Skin epidermis (tissue), 12 donors: ENCODE results near the gene PPDPF.
"Not testable (repeated sequence)": the region's sequence is repeated elsewhere in the genome, so short reads cannot be mapped to it uniquely, and the experiment has no call there.

Source experiments
- H3K27ac ChIP-seq, 21 experiments: fragments of 200-600 bp; sonication (generic) in 11 of 21; one replicate each; pipeline ENCODE4 v1.5.0; 2020; ENCODE audit warnings: mild to moderate bottlenecking in 3 of 21, inconsistent platforms in 2 of 21, moderate library complexity in 2 of 21
- H3K4me3 ChIP-seq, 7 experiments: fragments of 200-600 bp; sonication (generic) in 2 of 7; one replicate each; pipeline ENCODE4 v1.5.0; 2020; ENCODE audit warnings: inconsistent platforms in 2 of 7, mild to moderate bottlenecking in 2 of 7, moderate library complexity in 1 of 7

Gene PPDPF

GRCh38 chr20:63497946-63498935 is 22.3 kb upstream of the PPDPF start:
- Histone ChIP-seq H3K4me3 (peak overlapping the region in 3 of 7 experiments; percentile 20 to 38 (median 33)), H3K27ac (no peak overlapping the region)

GRCh38 chr20:63498960-63499337 is 21.6 kb upstream of the PPDPF start, which contains the start of gene EEF1A2:
Gene EEF1A2 (minus strand): TSS chr20:63499083. CDS start chr20:63497763, 1,320 bp downstream.
- Histone ChIP-seq H3K27ac (no peak within 1 kb of the TSS), H3K4me3 (peak within 1 kb of the TSS in 6 of 7 experiments; percentile 14 to 38 (median 22))

- Histone ChIP-seq H3K27ac (no peak overlapping the region), H3K4me3 (peak overlapping the region in 6 of 7 experiments; percentile 14 to 38 (median 22))
Observed at GRCh38 chr20:63499338-63499969, 21.1 kb upstream of the PPDPF start.

GRCh38 chr20:63500151-63500901 is 20.2 kb upstream of the PPDPF start:
- Histone ChIP-seq H3K4me3 (no peak overlapping the region), H3K27ac (no peak overlapping the region)

GRCh38 chr20:63500902-63501817 is 19.4 kb upstream of the PPDPF start:
- Histone ChIP-seq H3K27ac (no peak overlapping the region), H3K4me3 (no peak overlapping the region)

GRCh38 chr20:63501818-63502670 is 18.5 kb upstream of the PPDPF start:
- H3K4me3 ChIP-seq = no peak overlapping the region
- no peak overlapping the region for H3K27ac ChIP-seq

GRCh38 chr20:63502671-63503172 is 17.8 kb upstream of the PPDPF start:
- Histone ChIP-seq H3K27ac (no peak overlapping the region), H3K4me3 (no peak overlapping the region)

- Histone ChIP-seq H3K4me3 (no peak overlapping the region), H3K27ac (no peak overlapping the region)
Observed at GRCh38 chr20:63503524-63503923, 17.0 kb upstream of the PPDPF start.

GRCh38 chr20:63504642-63505041 is 15.9 kb upstream of the PPDPF start:
- Histone ChIP-seq H3K4me3 (no peak overlapping the region), H3K27ac (no peak overlapping the region)

- H3K4me3 ChIP-seq = no peak overlapping the region
- no peak overlapping the region for H3K27ac ChIP-seq
Observed at GRCh38 chr20:63505281-63505680, 15.3 kb upstream of the PPDPF start.

- no peak overlapping the region for H3K27ac ChIP-seq
- no peak overlapping the region for H3K4me3 ChIP-seq
Observed at GRCh38 chr20:63505723-63506122, 14.8 kb upstream of the PPDPF start.

GRCh38 chr20:63507083-63507743 is 13.4 kb upstream of the PPDPF start:
- no peak overlapping the region for H3K4me3 ChIP-seq
- no peak overlapping the region for H3K27ac ChIP-seq

GRCh38 chr20:63508072-63508768 is 12.3 kb upstream of the PPDPF start:
- no peak overlapping the region for H3K4me3 ChIP-seq
- no peak overlapping the region for H3K27ac ChIP-seq

GRCh38 chr20:63509088-63509564 is 11.4 kb upstream of the PPDPF start:
- Histone ChIP-seq H3K27ac (no peak overlapping the region), H3K4me3 (no peak overlapping the region)

- Histone ChIP-seq H3K27ac (no peak overlapping the region), H3K4me3 (no peak overlapping the region)
Observed at GRCh38 chr20:63513207-63513606, 7.4 kb upstream of the PPDPF start.

- H3K27ac ChIP-seq, H3K4me3 ChIP-seq: not testable (repeated sequence)
Observed at GRCh38 chr20:63514520-63514919, 6.0 kb upstream of the PPDPF start.
